Caco-2 (cell line): ENCODE results near the gene GREB1. TPM values are rescaled to one million over a fixed set of nuclear protein-coding genes. Genes with fewer than 3 reads are reported as not detected.

Experiments
- BruUV-seq: library from RNA; stranded (reverse); fragments of 400-500 nt; replicated peaks from 2 replicates; lab custom pipeline; 2021; lab: Mats Ljungman, UMichigan
- CTCF ChIA-PET: fragments of 300-600 bp; sonication (Branson Sonifier 250); formaldehyde crosslinking; loops from one replicate; lab custom pipeline; 2022; ENCODE audit warnings: antibody characterized with exemption; lab: Charles Lee
- POLR2A ChIA-PET: fragments of 300-600 bp; sonication (Branson Sonifier 250); formaldehyde crosslinking; loops from one replicate; lab custom pipeline; 2022; ENCODE audit warnings: antibody characterized with exemption; lab: Charles Lee
- DNase-seq, 2 experiments: peaks; one replicate each; pipeline versions ENCODE4 v3.0.0 to v3.0.0-alpha.2; 2020 to 2022
- H3K27me3 ChIP-seq: replicated peaks from 2 replicates; pipeline ENCODE4 v1.6.0; 2011; ENCODE audit warnings: low read length; ENCODE audit not compliant: control insufficient read depth, insufficient read depth
- H3K36me3 ChIP-seq: 2 replicates; pipeline ENCODE4 v1.5.1; 2011; ENCODE audit warnings: low read length; ENCODE audit not compliant: control insufficient read depth, insufficient read depth
- H3K4me1 ChIP-seq: fragments of 250-450 bp; sonication (Bioruptor Pico); 2 replicates; pipeline ENCODE4 v1.5.1; 2020; ENCODE audit warnings: mild to moderate bottlenecking
- H3K4me3 ChIP-seq: 2 replicates; pipeline ENCODE4 v1.5.1; 2011; ENCODE audit warnings: low read depth, mild to moderate bottlenecking, control low read depth, low read length
- H3K9me3 ChIP-seq: fragments of 250-450 bp; sonication (Bioruptor Pico); 2 replicates; pipeline ENCODE4 v1.5.1; 2020; ENCODE audit warnings: mild to moderate bottlenecking, moderate library complexity
- H3K27ac Mint-ChIP-seq: one replicate; pipeline ENCODE4 v1.8.0; 2022; ENCODE audit warnings: mixed read lengths; ENCODE audit not compliant: unreplicated experiment
- H3K27me3 Mint-ChIP-seq: one replicate; pipeline ENCODE4 v1.8.0; 2022; ENCODE audit warnings: mixed read lengths; ENCODE audit not compliant: insufficient read depth, unreplicated experiment
- H3K36me3 Mint-ChIP-seq: one replicate; pipeline ENCODE4 v1.8.0; 2022; ENCODE audit warnings: mild to moderate bottlenecking, mixed read lengths; ENCODE audit not compliant: insufficient read depth, unreplicated experiment
- H3K4me1 Mint-ChIP-seq: one replicate; pipeline ENCODE4 v1.8.0; 2022; ENCODE audit warnings: low read depth, mixed read lengths; ENCODE audit not compliant: unreplicated experiment
- H3K4me3 Mint-ChIP-seq: one replicate; pipeline ENCODE4 v1.8.0; 2022; ENCODE audit warnings: mild to moderate bottlenecking, moderate library complexity, mixed read lengths; ENCODE audit not compliant: unreplicated experiment
- H3K9me3 Mint-ChIP-seq: one replicate; pipeline ENCODE4 v1.8.0; 2022; ENCODE audit warnings: mixed read lengths; ENCODE audit not compliant: unreplicated experiment
- intact Hi-C: fragments of 100-400 bp; cut with micrococcal nuclease; formaldehyde crosslinking; loops from one replicate; pipeline ENCODE4 v1.10.0; 2022; ENCODE audit not compliant: unreplicated experiment
- total RNA-seq: library from RNA; stranded (reverse); gene quantifications from 2 replicates; pipeline ENCODE4 v1.2.3, GENCODE V29; 2022
- TF ChIP-seq, protein P1 (sequence below), 2 experiments: fragments of 200-600 bp in 1 of 2; IDR thresholded peaks; 1 replicate in 1 of 2; 2 replicates in 1 of 2; pipeline versions ENCODE4 v1.5.1 to v1.8.0; 2011 to 2022; ENCODE audit warnings: antibody characterized with exemption in 1 of 2, control low read depth in 1 of 2, inconsistent platforms in 1 of 2, low read depth in 1 of 2, low read length in 1 of 2, mild to moderate bottlenecking in 1 of 2, moderate library complexity in 1 of 2; ENCODE audit not compliant: insufficient read depth in 1 of 2, severe bottlenecking in 1 of 2, unreplicated experiment in 1 of 2

Gene GREB1
- total RNA-seq, 1 experiment from 2014 or later = 2.4 TPM

DNA sequence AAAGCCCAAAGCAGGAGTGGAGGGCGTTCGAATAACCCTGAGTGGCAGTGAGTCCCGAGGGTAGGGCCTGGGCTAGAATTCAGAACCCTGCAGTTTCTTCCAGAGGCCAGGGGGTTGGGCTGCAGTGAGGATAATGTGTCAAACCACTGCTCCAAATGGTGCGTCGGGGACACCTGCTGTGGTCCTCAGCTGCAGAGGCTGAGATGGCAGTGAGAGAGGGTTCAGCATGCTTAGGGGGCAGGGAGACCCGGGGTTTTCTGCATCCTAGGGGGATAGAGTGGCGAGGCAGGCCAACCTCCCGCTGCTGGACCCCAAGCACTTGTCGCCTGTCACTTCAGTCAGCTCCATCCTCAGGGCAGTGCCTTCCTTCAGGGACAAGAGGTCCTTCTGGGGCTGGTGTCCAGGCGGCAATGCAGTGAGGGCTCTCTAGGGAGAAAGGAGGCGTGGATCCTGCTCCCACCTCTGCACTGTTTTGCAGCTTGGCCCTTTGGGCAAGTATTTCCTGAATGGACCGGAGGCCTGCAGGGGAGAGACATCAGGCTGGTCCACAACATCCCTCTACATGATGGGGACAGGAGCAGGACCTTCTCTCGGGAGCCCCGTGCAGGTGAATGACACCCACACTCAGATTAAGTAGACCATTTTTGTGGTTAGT lies 144.6 kb downstream of the GREB1 start:
- Mint-ChIP-seq H3K9me3 (no peaks in the 10 kb centered on the region), H3K4me3 (no peak overlapping the region), H3K36me3 (peaks cover 5% of the 10 kb centered on the region), H3K4me1 (peaks cover 6% of the 10 kb centered on the region), H3K27me3 (peaks cover 15% of the 10 kb centered on the region), H3K27ac (no peak overlapping the region)
- ChIA-PET CTCF (no interaction called here), POLR2A (no interaction called here)
- TF ChIP-seq, protein P1, sequence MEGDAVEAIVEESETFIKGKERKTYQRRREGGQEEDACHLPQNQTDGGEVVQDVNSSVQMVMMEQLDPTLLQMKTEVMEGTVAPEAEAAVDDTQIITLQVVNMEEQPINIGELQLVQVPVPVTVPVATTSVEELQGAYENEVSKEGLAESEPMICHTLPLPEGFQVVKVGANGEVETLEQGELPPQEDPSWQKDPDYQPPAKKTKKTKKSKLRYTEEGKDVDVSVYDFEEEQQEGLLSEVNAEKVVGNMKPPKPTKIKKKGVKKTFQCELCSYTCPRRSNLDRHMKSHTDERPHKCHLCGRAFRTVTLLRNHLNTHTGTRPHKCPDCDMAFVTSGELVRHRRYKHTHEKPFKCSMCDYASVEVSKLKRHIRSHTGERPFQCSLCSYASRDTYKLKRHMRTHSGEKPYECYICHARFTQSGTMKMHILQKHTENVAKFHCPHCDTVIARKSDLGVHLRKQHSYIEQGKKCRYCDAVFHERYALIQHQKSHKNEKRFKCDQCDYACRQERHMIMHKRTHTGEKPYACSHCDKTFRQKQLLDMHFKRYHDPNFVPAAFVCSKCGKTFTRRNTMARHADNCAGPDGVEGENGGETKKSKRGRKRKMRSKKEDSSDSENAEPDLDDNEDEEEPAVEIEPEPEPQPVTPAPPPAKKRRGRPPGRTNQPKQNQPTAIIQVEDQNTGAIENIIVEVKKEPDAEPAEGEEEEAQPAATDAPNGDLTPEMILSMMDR (IDR thresholded peaks at IDR 0.05; ENCODE audit: insufficient read depth in 1 of 2, low read depth in 1 of 2, low read length in 1 of 2, severe bottlenecking in 1 of 2, unreplicated experiment in 1 of 2) = no peak
- intact Hi-C loops = no loop called here
- H3K27me3 ChIP-seq = no peaks in the 10 kb centered on the region
- no peaks in the 10 kb centered on the region for H3K9me3 ChIP-seq
- DNase-seq = peak in 1 of 2 experiments; percentile 28
- no peak overlapping the region for H3K4me3 ChIP-seq
- H3K36me3 ChIP-seq = no peaks in the 10 kb centered on the region
- no TSS peak for BruUV-seq
- H3K4me1 ChIP-seq = no peaks in the 10 kb centered on the region

DNA sequence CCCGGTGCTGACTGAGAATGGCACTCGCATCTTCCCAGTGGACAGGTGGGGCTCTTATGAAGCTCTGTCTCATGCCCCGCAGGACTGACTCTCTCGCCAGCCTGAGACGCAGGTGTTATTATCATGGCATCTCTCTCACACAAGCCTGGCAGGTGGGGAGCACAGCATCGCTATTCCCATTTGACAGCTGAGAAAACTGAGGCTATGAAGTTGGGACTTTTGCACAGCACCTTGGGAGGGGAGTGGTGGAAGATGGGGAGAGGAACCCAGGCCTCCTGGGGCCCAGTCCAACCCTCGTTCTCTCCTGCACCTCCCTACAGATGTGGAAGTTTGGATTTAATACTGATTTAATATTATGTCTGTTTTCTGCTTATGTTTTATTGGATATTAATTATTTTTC lies 145.2 kb downstream of the GREB1 start:
- ChIA-PET CTCF (no interaction called here), POLR2A (no interaction called here)
- intact Hi-C loops = no loop called here
- H3K9me3 Mint-ChIP-seq = no peaks in the 10 kb centered on the region
- H3K27me3 ChIP-seq = no peaks in the 10 kb centered on the region
- H3K36me3 Mint-ChIP-seq = peaks cover 5% of the 10 kb centered on the region
- H3K4me1 ChIP-seq = no peaks in the 10 kb centered on the region
- H3K9me3 ChIP-seq = no peaks in the 10 kb centered on the region
- H3K36me3 ChIP-seq = no peaks in the 10 kb centered on the region
- TF ChIP-seq, protein P1 (IDR thresholded peaks at IDR 0.05; ENCODE audit: insufficient read depth in 1 of 2, low read depth in 1 of 2, low read length in 1 of 2, severe bottlenecking in 1 of 2, unreplicated experiment in 1 of 2) = no peak
- H3K4me1 Mint-ChIP-seq = peaks cover 6% of the 10 kb centered on the region
- H3K4me3 Mint-ChIP-seq = no peak overlapping the region
- no TSS peak for BruUV-seq
- H3K4me3 ChIP-seq = no peak overlapping the region
- no peak overlapping the region for H3K27ac Mint-ChIP-seq
- DNase-seq = no peak
- peaks cover 12% of the 10 kb centered on the region for H3K27me3 Mint-ChIP-seq

DNA sequence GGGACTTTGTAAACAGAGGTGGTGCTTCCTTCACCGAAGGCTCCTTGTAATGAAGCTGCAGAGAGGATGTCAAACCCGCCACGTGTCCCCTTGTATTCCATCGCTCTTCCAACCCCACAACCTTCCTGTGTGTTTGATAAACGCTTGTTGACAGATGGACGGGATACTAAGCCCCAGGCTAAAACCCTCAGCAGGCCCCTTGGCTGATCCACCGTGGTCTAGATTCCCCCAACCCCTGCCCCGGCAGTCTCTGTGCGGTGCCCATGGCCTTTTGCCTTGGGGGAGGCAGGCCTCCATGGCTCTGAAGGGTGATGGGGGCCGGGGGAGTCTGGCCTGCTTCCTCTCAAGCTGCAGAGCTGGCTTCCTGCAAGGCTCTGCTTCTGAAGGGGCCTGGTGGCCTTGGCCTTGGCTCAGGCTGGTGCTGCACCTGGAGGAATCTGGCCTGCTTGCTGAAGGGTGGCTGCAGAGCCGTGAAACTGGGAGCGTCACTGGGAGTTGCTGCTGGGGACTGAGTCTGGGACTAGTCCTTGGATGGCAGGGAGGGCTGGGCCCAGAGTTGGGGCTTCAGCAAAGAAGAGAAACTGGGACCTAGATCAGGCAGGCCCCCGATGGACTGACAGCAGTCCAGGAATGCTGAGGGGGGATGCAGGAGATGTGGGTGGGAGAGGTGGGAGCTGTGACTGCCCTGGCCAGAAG lies 145.8 kb downstream of the GREB1 start:
- Mint-ChIP-seq H3K4me3 (no peak overlapping the region), H3K36me3 (peaks cover 5% of the 10 kb centered on the region), H3K27me3 (peaks cover 12% of the 10 kb centered on the region), H3K4me1 (peaks cover 6% of the 10 kb centered on the region), H3K27ac (no peak overlapping the region), H3K9me3 (no peaks in the 10 kb centered on the region)
- TF ChIP-seq, protein P1 (IDR thresholded peaks at IDR 0.05; ENCODE audit: insufficient read depth in 1 of 2, low read depth in 1 of 2, low read length in 1 of 2, severe bottlenecking in 1 of 2, unreplicated experiment in 1 of 2) = no peak
- Histone ChIP-seq H3K4me1 (no peaks in the 10 kb centered on the region), H3K36me3 (no peaks in the 10 kb centered on the region), H3K27me3 (no peaks in the 10 kb centered on the region), H3K9me3 (no peaks in the 10 kb centered on the region), H3K4me3 (no peak overlapping the region)
- no peak for DNase-seq
- ChIA-PET CTCF (interaction anchor here (0.6 kb wide), 1 partner anchor 512 kb away, joined by 3 read pairs; no protein-coding TSS in a partner anchor), POLR2A (no interaction called here)
- intact Hi-C loops = no loop called here
- BruUV-seq = no TSS peak
